ENCODE data around the gene CCDC137.

The CCDC137 gene

DNA sequence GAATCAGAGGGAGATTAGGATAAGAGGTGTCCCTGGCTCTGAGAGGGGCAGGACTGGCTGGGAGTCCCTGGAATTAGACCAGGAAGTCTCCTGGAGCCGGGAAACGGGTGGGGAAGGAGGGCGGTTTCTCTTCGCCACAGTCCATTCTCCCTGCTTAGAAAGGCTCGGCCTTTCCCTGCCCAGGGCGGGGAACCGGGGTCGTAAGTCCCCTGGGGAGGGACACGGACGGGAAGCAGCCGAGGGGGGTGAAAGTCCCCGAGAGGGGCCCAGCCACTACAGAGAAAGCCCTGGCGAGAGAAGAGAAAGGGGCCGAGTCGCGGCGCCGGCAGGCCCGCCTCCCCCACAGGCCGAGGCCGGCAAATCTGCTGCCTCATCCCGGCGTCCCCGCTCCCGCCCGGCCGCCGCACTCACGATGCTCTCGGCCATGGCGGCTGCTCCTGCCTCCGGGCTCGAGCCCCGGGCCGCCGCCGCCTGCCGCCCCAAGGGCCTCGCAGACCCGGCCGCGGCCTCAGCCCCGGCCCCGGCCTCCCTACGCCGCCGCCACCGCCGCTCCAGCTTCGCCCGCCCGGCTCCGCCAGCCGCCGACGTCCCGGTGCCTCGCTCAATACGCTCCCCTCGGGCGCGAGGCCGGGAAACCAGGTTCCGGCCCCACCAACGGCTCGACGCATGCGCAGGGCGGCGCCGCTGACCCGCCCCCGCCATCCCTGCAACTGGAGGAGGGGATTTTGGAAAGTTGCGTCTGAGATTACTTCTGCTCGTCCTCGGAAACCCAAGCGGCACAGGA, 29.8 kb upstream of the CCDC137 start, which contains the start of the genes NPLOC4 and TSPAN10:
TSS of gene NPLOC4 (minus strand) at position 608 of the 784 bp plus-strand sequence. CDS start at position 426, 182 bp downstream.
TSS of gene TSPAN10 (plus strand) at position 692 of the 784 bp plus-strand sequence. CDS start 5,217 bp downstream, outside the sequence.
- Histone ChIP-seq H3K79me2 (ENCODE audit: insufficient read depth, low read depth) (peaks cover 50% of the 10 kb centered on the region), H3K4me2 (peak within 1 kb of the TSS; percentile 67), H3K27ac (peak within 1 kb of the TSS; percentile 82), H2AFZ (ENCODE audit: low read depth) (peak within 1 kb of the TSS; percentile 76), H3K4me3 (IDR thresholded peaks at IDR 0.05; ENCODE audit: insufficient read depth, low read depth, low read length) (no peak within 1 kb of the TSS), H3K9ac (peak within 1 kb of the TSS; percentile 89), H3K27me3 (ENCODE audit: insufficient read depth, low read depth) (no peaks in the 10 kb centered on the region), H4K20me1 (ENCODE audit: insufficient read depth) (0 out of 2 replicates have a peak, but pooled peaks cover 11% of the 10 kb centered on the region), H3K4me1 (ENCODE audit: low read depth, poor library complexity, severe bottlenecking) (peaks cover 20% of the 10 kb centered on the region), H3K36me3 (ENCODE audit: insufficient read depth) (no peaks in the 10 kb centered on the region)
- TF ChIP-seq CTCF (conservative IDR thresholded peaks at IDR 0.05; ENCODE audit: low read depth, low read length) = no peak

GRCh38 chr17:81638683-81639082, 27.9 kb upstream of the CCDC137 start:
- TF ChIP-seq CTCF (conservative IDR thresholded peaks at IDR 0.05; ENCODE audit: low read depth, low read length) = no peak
- H3K4me1 ChIP-seq (ENCODE audit: low read depth, poor library complexity, severe bottlenecking) = peaks cover 20% of the 10 kb centered on the region
- 0 out of 2 replicates have a peak, but pooled peaks cover 11% of the 10 kb centered on the region for H4K20me1 ChIP-seq (ENCODE audit: insufficient read depth)
- H3K4me2 ChIP-seq = no peak overlapping the region
- H3K4me3 ChIP-seq (IDR thresholded peaks at IDR 0.05; ENCODE audit: insufficient read depth, low read depth, low read length) = no peak overlapping the region
- H3K36me3 ChIP-seq (ENCODE audit: insufficient read depth) = no peaks in the 10 kb centered on the region
- H3K27me3 ChIP-seq (ENCODE audit: insufficient read depth, low read depth) = no peaks in the 10 kb centered on the region
- H3K79me2 ChIP-seq (ENCODE audit: insufficient read depth, low read depth) = peaks cover 30% of the 10 kb centered on the region
- no peak overlapping the region for H2AFZ ChIP-seq (ENCODE audit: low read depth)
- no peak overlapping the region for H3K27ac ChIP-seq
- H3K9ac ChIP-seq = no peak overlapping the region

- H3K4me2 ChIP-seq = no peak overlapping the region
- no peak overlapping the region for H2AFZ ChIP-seq (ENCODE audit: low read depth)
- H3K4me1 ChIP-seq (ENCODE audit: low read depth, poor library complexity, severe bottlenecking) = peaks cover 9% of the 10 kb centered on the region
- H3K27ac ChIP-seq = no peak overlapping the region
- H3K9ac ChIP-seq = no peak overlapping the region
- no peaks in the 10 kb centered on the region for H3K36me3 ChIP-seq (ENCODE audit: insufficient read depth)
- no peak for TF ChIP-seq CTCF (conservative IDR thresholded peaks at IDR 0.05; ENCODE audit: low read depth, low read length)
- H3K27me3 ChIP-seq (ENCODE audit: insufficient read depth, low read depth) = no peaks in the 10 kb centered on the region
- H3K79me2 ChIP-seq (ENCODE audit: insufficient read depth, low read depth) = peaks cover 17% of the 10 kb centered on the region
- 0 out of 2 replicates have a peak, but pooled peaks cover 3% of the 10 kb centered on the region for H4K20me1 ChIP-seq (ENCODE audit: insufficient read depth)
- no peak overlapping the region for H3K4me3 ChIP-seq (IDR thresholded peaks at IDR 0.05; ENCODE audit: insufficient read depth, low read depth, low read length)
These were observed 26.5 kb upstream of the CCDC137 start for GRCh38 chr17:81640011-81640410.

DNA sequence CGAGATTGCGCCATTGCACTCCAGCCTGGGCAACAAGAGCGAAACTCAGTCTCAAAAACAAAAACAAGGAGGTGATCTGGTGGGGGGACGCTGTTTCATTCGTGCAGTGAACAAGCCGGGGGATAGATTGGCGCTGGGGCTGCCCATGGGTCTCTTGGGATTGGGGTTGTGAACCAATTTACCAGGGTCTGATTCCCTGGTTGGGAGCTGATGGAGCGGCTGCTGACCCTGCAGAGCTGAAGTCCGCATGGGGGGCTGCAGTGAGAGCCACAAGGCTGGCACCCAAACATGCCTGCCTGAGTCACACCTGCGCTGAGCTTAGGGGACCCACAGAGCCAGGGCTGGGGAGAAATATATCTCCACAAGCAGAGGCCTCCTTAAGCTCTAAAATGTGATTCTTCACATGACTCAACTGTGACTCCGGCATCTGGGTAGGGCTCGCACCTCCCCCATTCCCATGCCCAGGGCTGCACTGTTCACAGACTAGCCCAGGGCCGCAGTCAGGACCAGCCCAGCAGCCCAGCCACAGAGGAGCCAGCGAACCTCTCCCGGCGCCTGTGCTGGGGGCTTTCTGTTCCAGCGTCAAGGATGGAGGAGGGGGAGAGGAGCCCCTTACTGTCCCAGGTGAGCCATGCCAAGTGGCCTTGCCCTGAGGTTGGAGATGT, 24.6 kb upstream of the CCDC137 start:
- H3K9ac ChIP-seq = no peak overlapping the region
- no peaks in the 10 kb centered on the region for H3K27me3 ChIP-seq (ENCODE audit: insufficient read depth, low read depth)
- H2AFZ ChIP-seq (ENCODE audit: low read depth) = no peak overlapping the region
- TF ChIP-seq CTCF (conservative IDR thresholded peaks at IDR 0.05; ENCODE audit: low read depth, low read length) = no peak
- no peaks in the 10 kb centered on the region for H3K36me3 ChIP-seq (ENCODE audit: insufficient read depth)
- no peaks in the 10 kb centered on the region for H4K20me1 ChIP-seq (ENCODE audit: insufficient read depth)
- H3K27ac ChIP-seq = no peak overlapping the region
- H3K4me2 ChIP-seq = no peak overlapping the region
- no peaks in the 10 kb centered on the region for H3K79me2 ChIP-seq (ENCODE audit: insufficient read depth, low read depth)
- H3K4me1 ChIP-seq (ENCODE audit: low read depth, poor library complexity, severe bottlenecking) = no peaks in the 10 kb centered on the region
- no peak overlapping the region for H3K4me3 ChIP-seq (IDR thresholded peaks at IDR 0.05; ENCODE audit: insufficient read depth, low read depth, low read length)
